HG02870 (cell line): ENCODE data around the gene SLC29A3.
"Not testable (repeated sequence)": the region's sequence is repeated elsewhere in the genome, so short reads cannot be mapped to it uniquely, and the experiment has no call there.

Experiments used
- ATAC-seq: cut with Tn5 transposase; IDR thresholded peaks from one replicate; pipeline ENCODE4 v1.9.1; 2021; ENCODE audit warnings: mild to moderate bottlenecking, moderate library complexity; ENCODE audit not compliant: unreplicated experiment

SLC29A3 gene

DNA sequence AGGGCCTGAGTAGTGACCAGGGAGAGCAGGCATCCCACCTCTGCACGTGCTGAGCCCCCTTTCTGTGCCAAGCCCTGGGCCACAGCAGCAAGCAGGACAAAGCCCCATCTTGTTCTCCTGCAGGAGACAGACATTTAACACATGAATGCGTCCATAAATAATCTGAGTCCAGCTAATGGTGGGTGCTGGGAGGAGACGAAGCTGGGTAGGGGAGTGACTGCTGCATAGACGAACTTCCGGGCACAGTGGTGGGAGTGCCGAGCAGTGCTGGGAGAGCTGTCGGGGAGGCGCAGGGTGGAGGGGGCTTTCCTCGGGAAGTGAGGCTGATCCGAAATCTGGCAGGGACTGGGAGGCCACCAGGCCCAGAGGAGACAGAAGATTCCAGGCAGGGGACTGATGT is 35.2 kb upstream of the SLC29A3 start:
- ATAC-seq: no peak

DNA sequence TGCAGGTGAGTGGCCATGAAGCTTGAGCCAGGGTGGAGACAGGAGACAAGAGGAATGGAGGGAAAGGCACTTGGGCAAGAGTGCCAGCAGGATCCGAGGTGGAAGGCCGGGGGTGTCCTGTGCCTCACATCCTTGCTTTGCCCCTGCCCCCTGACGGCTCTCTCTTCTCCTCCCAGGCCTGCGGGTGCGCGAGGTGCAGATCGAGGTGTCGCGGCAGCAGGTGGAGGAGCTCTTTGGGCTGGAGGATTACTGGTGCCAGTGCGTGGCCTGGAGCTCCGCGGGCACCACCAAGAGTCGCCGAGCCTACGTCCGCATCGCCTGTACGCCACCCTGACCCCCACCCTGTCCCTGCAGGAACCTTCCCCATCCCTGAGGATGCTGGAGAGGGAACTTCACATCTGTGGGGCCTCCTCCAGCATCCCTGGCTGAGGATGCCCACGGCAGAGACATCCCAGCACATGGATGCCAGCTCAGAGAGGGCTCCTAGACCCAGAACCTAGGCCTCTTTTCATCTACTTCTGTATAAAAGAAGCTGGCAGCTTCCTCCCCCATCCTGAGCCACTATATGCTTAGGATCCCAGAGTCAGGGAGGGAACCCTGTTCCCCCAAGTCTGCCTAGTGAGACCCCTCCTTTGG is 34.4 kb upstream of the SLC29A3 start:
- no peak for ATAC-seq

DNA sequence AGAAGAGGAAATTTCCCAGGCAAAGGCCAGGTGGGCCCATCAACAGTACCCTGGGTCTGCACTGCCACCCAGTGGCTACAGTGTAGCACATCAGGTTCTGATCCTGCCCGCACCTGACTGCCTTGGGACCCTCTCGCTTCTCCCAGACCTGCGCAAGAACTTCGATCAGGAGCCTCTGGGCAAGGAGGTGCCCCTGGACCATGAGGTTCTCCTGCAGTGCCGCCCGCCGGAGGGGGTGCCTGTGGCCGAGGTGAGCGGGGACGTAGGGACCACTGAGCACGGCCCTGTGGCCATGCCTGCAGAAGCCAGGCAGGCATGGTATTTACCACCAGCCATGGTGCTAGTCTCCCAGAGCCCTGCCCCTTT is 33.9 kb upstream of the SLC29A3 start:
- no peak for ATAC-seq

DNA sequence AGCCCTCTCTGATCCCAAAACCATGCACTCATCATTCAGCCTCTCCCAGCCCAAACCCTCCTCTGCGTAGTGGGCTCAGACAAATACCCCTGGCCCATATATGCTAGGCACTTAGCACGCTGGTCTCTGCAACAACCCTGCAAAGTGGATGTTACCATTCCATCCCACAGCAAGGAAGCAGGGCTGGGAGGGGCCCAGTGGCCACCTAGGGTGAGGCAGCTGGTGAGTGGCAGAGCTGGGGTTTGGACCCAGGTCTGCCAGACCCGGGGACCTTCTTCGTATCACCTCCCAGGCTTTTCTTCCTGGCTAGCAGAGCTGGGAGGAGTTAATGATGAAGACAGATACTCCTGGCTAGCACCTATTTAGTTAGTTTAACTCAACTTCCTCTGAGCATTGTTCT is 33.1 kb upstream of the SLC29A3 start:
- no peak for ATAC-seq

DNA sequence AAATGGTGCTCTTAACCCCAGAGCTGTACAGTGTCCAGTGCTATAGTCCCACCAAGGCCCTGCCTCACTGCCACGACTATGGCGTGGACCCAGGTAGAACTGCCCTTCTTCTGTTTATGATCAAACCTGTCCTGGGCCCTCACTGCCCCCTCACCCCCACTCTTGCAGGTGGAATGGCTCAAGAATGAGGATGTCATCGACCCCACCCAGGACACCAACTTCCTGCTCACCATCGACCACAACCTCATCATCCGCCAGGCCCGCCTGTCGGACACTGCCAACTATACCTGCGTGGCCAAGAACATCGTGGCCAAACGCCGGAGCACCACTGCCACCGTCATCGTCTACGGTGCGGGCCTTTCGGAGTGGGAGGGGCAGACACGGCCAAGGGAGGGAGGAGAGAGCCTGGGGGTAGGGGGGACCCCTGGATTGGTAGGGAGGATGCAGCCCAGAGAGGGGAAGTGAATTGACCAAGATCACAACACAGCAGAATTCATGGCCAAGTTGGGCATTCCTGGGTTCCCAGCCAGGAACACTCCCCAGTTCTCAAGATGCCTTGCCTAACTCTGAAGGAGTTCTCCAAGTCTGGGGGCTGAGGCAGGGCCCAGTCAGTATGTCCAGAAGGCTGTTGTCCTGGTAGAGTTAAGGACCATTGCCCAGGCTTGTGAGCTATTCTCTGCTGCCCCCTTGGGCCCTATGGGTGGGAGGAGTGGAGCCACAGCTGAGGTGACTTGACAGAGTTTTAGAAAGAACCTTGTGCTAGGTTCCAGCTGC is 32.4 kb upstream of the SLC29A3 start:
- ATAC-seq: no peak

DNA sequence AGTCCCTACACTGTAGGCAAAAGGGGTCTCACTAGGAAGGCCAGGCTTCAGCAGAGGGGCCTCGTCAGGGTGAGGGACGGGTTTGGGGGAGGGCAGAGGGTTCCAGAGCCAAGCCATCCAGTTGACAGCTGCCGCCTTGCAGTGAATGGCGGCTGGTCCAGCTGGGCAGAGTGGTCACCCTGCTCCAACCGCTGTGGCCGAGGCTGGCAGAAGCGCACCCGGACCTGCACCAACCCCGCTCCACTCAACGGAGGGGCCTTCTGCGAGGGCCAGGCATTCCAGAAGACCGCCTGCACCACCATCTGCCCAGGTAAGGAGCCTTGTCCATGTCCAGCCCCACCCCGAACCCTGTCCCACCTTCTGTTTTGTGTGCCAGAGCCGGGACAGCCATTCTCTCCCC is 31.6 kb upstream of the SLC29A3 start:
- no peak for ATAC-seq

DNA sequence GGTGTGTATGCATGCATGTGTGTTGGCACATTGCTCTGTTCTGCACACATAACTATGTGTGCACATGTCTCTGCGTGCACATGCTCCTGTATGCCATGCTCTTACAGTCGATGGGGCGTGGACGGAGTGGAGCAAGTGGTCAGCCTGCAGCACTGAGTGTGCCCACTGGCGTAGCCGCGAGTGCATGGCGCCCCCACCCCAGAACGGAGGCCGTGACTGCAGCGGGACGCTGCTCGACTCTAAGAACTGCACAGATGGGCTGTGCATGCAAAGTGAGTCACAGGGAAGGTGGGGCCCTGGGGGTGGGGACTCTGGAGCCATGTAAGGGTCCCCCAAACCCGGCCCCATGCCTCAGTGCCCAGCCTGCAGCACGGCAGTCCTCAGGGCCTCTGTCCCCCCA is 30.6 kb upstream of the SLC29A3 start:
- no peak for ATAC-seq

DNA sequence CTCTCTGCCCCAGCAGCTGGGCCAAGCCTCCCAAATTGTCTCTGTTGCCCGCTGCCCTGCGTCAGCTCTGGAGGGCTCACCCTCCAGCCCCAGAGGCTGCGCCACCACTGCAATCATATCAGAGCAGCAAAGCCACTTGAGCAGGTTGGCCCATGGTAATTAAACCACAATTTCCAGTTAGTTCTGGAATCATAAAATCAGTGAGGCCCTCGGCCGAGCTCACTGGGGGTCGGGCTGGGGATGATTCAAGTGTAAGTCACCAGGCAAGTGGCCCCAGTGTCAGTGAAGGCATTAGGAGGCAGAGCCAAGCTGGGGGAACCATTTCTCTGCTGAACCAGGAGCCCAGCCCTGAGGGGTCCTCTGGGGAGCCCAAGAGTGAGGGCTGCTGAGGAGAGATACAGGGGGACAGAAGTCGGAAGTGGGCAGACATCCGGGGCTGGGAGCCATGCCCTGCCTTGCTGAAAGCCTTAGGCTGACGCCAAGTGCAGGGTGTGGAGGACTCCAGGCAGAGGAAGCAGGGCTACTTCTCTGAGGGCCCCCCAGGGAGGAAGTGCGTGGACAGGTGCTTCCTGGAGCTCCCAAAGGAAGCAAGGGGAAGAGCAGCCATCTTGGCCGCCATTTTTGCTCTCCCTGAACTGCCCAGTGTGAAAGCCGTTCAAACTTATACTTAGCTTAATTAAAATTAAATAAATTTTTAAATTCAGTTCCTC is 29.5 kb upstream of the SLC29A3 start:
- ATAC-seq: no peak

DNA sequence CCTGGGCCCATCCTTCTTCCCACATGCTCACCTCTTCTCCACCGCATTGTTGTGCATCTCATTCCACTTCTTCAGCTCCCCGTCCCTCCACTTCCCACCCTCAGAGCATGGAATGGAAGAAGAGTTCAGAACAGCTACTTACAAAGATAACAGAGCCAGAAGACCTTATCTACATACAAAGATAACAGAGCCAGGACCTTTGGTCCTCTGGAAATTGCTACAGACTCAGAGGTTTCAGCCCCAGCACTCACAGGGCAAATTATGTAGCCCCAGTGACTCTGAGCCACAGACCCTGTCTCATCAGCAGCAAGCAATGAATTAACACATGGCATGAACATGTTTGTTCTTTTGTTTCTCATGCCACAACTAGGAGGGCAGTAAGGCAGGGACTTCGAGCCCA is 28.7 kb upstream of the SLC29A3 start:
- ATAC-seq: no peak

DNA sequence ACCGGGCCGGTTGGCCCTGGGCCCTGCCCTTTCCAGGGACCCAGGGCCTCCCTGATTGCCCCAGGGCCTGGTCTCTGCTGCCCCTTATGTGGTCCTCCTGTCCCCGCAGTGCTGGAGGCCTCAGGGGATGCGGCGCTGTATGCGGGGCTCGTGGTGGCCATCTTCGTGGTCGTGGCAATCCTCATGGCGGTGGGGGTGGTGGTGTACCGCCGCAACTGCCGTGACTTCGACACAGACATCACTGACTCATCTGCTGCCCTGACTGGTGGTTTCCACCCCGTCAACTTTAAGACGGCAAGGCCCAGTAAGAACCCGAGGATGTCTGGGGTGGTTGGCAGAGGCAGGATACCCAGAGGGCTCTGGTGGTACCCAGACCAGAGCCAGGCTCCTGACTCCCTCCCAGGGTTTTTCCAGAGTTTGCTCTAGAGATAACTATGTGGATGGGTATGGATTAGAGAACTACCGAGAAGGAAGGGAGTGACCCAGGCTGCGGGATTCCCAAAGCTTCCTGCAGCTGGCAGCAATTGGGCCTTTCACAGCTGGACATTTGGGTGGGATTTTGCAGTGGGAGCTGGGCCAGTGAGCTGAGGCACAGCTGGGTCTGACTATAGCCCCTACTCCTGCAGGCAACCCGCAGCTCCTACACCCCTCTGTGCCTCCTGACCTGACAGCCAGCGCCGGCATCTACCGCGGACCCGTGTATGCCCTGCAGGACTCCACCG is 28.1 kb upstream of the SLC29A3 start:
- ATAC-seq: no peak

DNA sequence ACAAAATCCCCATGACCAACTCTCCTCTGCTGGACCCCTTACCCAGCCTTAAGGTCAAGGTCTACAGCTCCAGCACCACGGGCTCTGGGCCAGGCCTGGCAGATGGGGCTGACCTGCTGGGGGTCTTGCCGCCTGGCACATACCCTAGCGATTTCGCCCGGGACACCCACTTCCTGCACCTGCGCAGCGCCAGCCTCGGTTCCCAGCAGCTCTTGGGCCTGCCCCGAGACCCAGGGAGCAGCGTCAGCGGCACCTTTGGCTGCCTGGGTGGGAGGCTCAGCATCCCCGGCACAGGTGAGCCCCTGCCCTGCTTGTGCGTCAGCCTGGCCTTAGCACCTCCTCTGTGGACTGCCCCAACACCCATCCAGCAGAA is 27.5 kb upstream of the SLC29A3 start:
- ATAC-seq: no peak

DNA sequence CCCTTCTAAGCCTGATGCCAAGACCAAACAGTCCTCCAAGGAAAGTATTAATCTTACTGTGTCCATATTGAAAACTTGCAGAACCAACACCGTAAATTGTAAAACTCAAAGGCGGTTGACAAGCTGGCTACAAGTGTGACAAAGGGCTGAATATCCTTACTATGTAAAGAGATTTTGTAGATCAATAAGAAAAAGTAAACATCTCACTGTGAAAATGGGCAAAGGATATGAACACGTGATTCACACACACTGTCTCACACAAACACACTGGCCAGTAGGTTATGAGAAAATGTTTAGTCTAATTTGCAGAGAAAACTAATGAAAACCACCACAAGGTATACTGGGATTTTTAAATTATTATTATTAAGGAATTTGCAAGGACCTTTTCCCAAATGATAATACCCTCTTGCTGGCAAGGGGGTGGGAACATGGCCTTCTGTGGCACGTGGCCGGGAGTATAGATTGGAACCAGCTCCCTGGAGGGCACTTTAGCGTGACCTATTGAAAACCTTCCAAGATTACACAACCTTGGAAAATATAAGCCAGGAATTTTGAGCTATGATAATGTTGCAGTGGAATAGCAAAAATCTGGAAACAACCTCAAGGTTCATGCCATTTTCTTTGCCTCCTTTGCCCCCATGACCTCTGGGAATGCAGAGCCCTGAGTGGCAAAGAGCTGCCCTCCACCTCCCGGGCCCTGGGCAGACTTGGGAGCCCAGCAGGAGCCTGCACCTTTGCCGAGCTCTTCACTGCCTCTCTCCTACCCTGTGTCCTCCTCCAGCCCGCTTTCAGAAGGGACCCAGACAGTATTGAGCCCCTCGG is 26.2 kb upstream of the SLC29A3 start:
- no peak for ATAC-seq

DNA sequence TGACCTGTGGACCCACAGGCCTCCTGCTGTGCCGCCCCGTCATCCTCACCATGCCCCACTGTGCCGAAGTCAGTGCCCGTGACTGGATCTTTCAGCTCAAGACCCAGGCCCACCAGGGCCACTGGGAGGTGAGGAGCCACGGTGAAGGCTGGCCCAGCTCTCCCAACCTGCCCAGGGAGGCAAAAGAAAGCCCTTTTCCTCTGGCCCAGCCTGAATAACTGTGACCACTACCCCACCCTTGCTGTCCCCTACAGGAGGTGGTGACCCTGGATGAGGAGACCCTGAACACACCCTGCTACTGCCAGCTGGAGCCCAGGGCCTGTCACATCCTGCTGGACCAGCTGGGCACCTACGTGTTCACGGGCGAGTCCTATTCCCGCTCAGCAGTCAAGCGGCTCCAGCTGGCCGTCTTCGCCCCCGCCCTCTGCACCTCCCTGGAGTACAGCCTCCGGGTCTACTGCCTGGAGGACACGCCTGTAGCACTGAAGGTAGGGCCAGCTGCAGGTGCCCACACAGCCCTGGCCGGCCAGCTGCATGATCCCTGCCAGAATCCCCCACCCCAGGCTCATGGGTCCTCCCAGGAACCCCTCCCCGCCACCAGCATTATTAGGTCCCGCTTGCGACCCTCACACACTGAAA is 25.5 kb upstream of the SLC29A3 start:
- ATAC-seq: no peak

DNA sequence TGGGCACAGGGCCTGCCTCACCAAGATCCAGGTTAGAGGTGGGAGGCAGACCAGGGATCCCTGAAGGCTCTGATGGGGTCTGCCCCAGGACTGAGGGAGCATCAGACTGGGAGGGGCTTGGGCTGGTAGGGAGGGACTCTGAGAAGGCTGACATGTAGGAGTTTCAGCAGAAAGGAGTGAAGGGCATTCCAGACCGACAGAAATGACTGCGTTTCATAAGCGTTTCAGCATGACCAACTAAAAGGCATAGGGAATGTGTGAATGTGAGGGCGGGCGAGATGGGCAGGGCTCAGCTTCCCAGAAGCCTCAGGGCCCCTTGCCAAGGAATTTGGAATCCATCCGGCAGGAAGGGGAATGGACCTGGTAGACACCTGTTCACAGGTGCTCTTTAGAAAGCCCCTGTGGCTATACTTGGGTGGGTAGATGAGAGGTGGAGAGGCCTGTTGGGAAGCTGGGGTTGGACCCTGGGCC is 24.9 kb upstream of the SLC29A3 start:
- ATAC-seq: no peak

DNA sequence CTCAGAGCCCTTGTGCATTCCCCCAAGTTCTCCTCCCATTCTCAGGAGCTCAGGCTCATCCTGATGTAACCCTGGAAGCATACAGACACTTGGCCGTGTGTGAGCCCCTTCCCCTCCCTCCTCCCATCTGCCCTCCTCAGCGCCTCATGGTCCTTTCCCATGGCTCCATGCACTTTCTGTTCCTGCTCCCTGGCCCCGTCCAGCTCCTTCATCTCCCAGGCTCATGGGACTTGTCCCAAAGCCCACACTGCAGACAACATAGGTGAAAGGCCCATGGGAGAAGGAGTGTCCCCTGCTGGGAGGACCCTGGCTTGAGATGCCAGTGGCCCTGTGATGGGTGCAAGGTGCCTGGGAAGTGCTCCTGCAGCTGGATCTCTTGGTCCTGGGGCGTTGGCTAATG is 24.2 kb upstream of the SLC29A3 start:
- no peak for ATAC-seq

DNA sequence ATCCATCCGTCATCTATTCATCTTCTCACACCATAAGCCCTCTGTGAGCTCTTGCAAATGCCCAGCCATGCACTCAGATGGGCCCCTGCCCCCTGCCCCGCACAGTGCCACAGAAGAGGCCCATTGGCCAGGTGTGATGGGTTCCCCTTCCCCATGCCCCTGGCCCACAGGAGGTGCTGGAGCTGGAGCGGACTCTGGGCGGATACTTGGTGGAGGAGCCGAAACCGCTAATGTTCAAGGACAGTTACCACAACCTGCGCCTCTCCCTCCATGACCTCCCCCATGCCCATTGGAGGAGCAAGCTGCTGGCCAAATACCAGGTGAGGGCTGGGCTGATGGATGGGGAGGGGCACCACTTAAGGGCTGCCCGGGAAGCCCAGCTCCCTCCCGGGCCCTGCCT is 23.4 kb upstream of the SLC29A3 start:
- no peak for ATAC-seq

DNA sequence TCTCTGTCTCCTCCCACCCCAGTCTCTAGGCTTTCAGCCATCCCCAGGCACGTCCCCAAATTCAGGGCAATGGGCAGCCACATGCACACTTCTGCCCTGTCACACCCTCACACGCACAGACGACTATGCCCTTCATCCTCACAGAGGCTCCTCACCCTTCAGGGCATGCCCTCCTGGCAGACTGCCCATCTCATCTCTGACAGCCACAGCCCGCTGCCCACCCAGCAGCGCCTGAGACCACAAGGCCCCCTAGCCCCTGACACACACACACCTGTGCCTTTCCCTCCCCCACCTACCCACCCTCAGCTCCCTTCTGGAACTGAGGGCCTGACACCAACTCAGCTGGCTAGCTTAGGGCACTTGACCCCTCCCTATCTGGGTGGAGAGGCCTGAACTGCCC is 23.0 kb upstream of the SLC29A3 start:
- ATAC-seq: no peak

DNA sequence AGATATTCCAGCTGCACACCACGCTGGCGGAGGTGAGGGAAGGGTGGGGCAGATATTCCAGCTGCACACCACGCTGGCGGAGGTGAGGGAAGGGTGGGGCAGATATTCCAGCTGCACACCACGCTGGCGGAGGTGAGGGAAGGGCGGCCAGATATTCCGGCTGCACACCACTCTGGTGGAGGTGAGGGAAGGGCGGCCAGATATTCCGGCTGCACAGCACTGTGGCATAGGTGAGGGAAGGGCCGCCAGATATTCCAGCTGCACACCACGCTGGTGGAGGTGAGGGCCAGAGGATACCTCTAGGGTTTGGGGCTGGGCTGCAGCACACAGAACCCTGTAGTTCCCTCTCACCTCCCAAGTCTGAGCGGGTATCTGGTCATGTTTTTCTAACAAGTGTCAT is 22.2 kb upstream of the SLC29A3 start:
- ATAC-seq: not testable (repeated sequence)

DNA sequence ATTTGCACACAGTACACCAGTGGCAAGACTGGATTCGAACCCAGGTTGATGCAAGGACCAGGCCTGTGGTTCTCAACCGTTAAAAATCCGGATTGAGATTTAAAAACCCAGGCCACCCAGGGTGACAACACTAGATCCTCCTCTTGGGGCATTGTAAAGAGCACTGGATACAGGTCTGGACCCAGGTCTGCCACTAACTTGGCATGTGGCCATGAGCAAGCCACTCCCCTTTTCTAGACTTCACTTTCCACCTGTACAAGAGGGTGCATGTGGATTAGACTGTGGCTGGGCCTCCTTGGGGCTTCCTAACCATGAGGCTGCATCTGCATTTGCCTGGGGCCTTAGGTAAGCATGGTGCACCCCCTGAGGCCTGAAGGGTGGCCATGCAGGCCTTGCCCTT is 21.7 kb upstream of the SLC29A3 start:
- no peak for ATAC-seq

DNA sequence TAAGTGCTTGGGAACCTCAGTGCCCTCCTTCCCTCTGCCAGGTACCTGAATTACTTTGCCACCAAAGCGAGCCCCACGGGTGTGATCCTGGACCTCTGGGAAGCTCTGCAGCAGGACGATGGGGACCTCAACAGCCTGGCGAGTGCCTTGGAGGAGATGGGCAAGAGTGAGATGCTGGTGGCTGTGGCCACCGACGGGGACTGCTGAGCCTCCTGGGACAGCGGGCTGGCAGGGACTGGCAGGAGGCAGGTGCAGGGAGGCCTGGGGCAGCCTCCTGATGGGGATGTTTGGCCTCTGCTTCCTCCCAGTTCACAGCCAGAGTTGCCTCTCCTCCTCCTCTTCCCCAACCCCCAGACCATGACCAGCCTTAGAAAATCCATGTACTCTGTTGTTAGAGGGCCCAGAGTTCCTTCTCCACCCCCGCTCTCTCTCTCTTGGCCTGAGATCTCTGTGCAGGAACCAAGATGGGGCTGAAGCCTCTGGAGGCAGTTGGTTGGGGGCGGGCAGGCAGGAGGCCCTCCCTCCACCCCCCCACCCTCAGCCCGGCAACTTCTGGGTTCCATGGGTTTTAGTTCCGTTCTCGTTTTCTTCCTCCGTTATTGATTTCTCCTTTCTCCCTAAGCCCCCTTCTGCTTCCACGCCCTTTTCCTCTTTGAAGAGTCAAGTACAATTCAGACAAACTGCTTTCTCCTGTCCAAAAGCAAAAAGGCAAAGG is 19.8 kb upstream of the SLC29A3 start:
- ATAC-seq: no peak
